ENCODE data around the gene STK11.
A peak's percentile ranks its signal among the peaks of the same experiment; 100 is the strongest.

STK11 gene

DNA sequence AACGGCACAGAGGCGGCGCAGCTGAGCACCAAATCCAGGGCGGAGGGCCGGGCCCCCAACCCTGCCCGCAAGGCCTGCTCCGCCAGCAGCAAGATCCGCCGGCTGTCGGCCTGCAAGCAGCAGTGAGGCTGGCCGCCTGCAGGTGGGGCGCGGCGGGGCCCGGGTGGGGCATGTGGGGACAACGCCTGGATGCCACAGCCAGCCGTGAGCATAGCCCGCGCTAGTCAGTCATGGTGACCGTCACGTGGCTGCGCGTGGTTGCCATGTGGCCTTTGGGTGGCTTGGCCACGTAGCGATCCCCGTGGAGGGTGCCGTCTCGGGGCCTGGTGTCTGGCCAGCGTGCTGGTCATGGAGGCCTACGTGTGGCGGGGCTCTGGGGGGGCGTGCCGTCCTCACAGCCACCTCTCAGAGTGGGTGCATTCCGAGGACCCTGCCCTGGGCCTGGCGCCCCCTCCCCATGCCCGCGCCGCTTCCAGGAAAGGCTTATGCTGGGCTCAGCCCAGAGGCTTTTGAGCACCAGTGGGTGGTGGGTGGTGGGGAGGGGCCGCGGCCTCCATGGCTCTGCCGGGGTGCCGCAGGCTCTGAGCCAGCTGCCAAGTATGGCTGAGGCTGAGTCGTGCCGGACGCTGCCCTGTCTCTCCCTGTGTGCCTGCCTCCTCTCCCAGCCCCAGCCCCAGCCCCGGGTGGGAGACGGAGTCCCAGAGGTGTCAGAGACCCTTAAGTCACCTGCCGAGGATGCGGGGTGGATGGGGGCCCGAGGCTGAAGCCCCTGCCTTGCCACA is 21.1 kb downstream of the STK11 start:
- no peak for DNase-seq

DNA sequence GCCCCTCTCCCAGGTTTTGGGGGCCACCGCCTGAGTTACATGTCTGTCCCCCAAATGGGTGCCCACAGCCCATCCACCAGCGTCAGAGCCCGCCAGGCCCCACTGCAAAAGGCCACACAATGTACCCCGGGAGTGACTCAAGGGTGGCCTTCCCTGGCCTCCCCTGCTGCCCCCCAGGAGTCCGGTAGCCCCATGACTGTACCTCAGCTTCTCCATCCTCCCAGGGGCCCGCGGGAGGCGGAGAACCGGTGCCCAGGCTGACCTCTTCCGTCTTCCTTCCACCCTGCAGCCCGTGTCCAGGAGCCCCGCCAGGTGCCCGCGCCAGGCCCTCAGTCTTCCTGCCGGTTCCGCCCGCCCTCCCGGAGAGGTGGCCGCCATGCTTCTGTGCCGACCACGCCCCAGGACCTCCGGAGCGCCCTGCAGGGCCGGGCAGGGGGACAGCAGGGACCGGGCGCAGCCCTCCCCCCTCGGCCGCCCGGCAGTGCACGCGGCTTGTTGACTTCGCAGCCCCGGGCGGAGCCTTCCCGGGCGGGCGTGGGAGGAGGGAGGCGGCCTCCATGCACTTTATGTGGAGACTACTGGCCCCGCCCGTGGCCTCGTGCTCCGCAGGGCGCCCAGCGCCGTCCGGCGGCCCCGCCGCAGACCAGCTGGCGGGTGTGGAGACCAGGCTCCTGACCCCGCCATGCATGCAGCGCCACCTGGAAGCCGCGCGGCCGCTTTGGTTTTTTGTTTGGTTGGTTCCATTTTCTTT is 21.9 kb downstream of the STK11 start:
- DNase-seq = no peak

DNA sequence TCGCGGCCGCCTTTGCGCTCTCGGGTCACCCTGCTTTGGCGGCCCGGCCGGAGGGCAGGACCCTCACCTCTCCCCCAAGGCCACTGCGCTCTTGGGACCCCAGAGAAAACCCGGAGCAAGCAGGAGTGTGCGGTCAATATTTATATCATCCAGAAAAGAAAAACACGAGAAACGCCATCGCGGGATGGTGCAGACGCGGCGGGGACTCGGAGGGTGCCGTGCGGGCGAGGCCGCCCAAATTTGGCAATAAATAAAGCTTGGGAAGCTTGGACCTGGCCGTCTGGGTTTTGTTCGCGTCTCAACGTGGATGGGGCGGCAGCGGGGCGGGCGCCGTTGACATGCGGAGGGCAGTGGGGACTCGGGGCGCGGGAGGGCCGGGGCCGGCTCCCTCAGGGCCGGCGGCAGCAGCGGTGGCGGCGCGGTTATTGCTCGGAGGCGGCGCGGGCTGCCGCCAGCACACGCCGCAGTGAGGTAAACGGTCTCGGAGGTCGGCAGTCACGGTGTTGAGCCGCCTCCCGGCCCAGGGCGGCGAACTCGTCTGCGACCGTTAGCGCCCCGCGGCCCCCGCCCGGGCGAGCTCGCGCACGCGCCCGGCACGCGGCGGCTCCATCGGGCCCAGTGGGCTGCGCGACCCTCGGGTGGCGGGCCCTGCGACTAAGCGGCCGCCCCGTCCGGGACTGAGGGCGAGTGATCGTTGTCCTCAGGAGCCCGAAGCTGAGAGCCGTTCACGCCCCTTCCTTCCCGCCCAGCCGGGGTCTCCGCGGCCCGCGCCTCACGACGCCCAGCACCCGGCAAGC is 22.8 kb downstream of the STK11 start:
- DNase-seq = no peak

DNA sequence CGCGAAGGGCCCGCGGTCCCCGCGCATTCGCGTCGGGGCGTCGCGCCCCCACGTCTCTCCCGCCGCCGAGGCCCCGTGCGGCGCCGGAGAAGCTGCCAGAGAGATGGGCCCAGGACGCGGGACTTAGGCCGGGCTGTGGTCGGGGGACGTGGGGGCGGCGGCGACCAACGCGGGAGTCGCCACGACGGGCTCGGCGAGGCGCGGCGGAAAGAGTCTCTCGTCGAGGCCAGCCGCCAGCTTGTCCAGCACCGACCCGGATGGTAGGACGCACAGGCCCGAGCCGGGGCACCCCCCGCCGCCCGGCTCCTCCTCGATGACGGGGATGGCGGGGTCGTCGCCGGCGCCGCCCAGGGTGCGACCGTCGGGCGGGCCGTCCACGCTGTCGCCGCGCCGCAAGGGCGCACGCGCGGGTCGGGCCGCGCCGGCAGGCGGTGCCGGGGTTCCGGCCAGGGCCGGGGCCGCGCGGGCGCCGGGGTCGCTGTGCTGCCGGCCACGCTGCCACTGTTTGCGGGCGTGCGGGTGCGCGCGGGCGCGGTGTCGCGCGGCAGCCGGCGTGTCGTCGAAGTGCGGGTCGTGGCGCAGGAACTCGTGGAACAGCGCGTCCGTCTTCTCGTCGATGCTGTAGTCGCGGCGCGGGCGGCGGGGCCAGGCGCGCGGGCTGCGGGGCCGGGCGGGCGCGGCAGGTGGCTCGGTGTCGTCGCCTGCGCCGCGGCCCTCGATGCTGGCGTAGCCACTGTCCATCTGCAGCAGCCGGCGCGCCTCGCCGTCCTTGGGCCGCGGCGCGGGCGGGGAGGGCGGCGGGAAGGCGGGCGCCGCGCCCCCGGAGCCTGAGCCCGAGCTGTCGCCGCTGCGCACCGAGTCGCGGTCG is 23.7 kb downstream of the STK11 start:
- no peak for DNase-seq

DNA sequence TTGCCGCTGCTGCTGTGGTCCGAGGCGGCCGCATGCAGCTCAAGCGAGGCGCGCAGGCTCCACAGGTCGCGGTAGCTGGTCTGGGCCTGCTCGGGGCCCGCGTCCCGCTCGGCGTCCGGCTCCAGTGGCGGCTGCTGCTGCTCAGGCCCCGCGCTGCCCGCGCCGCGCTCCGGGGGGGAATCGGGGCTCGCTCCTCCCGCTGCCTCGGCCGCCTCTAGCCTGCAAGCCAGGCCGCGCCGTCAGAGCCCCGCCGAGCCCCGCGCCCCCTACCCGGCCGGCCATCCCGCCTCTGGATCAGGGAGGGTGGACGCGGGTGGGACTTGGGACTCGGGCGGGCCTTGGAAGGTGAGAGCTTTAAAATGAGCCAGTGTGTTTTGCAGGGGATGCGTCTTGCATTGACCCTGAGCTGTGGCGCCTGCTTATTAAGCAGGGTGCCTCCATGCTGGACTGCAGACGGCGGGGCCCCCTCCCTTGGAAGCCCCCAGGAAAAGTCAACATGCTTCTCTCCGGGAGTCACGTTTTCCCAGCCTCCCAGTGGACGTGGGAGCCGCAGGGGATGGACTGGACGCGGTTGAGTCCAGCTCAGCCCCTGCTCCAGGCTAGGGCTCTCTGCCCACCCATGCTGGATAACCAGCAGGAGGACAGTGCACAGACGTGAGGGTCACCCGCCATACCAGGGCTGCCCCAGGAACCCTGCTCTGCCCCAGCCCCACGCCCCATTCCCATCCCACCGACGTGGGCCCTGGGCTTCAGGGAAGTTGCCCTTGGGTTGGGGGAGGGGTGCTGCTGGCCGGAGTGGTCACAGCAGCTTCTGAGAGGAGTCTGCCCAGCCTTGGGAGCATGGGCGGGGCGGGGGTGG is 24.6 kb downstream of the STK11 start:
- DNase-seq = no peak

DNA sequence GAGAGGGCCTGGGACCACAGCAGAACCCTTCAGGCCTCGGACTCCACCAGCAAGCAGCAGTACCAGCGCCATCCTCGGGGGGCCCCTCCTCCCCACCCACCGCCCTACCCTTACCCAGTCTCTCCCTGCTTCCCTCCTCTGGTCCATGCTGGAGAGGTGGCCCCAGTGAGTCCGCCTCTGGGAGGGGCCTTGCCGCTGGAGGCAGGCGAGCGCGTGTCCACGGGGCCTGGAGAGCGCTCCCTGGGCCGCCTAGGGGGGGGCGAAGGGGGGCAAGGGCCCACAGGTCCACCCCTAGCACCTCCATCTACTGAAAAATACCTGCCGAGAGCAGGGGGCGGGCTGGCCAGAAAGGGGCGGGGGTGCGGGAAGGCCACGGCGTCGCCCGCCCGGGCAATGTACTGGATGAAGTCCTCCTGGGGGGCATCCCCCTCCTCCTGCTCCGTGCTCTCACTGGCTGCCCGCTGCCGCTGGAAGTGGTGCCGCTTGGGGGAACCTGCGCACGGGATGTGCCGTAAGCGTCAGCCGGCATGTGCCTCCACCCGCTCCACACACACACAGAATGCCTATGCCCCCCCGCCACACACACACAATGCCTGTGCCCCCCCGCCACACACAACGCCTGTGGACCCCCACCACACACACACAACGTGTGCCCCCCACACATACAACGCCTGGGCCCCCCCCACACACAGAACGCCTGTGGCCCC is 25.4 kb downstream of the STK11 start:
- no peak for DNase-seq

DNA sequence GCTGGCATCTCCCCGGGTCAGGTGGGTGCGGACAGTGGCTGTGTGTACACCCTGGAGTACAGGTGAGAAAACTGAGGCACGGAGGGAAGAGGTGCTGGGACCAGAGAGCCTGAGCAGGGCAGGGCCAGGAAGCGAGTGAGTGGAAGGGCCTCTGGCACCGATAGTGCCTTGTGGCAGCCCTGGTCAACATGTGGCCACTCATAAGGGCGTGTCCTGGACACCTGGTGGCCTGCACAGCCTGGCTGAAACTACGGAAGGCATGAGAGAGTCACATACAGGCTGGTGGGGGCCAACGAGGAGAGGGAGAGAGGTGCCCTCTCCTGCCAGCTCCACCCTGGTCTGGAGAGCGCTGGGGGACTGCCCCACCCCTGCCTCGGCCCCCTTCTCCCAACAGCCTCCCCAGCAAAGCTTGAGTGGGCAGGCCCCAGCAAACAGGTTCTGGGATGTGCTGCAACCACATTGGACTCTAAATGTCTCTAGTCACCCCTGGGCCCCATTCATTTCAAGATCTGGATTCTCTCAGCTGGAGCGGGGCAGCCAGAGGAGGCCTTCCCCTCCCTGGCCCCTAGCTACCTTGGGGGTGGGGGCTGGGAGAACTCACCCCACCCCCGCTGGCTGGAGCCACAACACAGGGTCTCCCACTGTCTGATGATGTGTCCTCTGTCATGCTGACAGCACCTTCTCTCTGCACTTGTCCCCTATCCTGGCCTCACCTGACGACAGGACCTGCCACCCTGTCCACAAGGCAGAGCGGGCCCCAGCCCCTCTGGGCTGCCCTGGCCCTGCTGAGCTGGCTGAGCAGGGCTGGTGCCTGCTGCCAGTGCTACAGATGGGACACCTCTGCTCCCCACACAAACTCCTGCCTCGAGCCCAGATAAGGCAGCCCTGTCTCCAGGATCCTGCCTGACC is 26.4 kb downstream of the STK11 start:
- DNase-seq = no peak

DNA sequence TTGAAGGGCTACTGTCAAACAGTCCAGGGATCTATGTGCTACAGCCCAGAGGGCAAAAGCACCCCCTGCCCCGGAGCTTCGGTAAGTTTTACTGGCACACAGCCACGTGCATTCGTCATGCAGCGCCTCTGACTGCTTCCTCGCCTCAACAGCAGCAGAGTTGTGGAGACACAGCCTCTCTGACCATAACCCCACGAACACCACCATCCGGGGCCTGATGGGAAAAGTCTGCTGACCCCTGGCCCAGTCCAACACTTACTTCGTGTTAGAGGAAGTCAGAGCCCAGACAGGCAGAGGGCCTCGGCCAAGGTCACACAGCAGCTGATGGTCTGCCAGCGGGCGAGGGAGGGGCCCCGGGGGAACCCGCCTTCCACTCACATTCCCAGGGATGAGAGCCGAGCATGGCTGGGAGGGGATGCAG is 27.1 kb downstream of the STK11 start:
- no peak for DNase-seq

DNA sequence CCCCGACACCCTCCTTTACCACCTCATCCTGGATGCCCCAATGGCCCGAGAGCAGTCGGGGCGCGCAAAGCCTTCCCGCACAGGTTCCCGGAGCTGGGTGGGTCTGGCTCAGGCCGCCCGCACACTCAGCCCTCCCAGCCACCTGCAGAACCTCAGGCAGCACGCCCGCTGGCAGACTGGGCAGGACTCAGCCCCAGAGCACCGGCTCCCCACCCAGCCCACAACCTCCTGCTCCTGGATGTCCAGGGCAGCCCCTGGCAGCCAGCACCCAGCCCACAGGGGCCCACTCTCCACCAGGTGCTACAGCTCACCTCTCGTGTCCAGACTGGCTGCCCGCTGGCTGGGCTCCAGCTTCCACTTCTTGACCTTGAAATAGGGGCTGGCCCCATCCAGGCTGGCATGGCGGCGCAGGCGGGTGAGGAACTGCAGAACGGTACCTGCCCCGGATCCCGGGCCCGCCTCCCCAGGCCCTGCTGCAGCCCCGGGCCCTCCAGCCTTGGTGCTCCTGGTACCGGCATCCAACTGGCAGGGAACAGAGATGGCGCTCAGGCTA is 27.6 kb downstream of the STK11 start:
- no peak for DNase-seq

DNA sequence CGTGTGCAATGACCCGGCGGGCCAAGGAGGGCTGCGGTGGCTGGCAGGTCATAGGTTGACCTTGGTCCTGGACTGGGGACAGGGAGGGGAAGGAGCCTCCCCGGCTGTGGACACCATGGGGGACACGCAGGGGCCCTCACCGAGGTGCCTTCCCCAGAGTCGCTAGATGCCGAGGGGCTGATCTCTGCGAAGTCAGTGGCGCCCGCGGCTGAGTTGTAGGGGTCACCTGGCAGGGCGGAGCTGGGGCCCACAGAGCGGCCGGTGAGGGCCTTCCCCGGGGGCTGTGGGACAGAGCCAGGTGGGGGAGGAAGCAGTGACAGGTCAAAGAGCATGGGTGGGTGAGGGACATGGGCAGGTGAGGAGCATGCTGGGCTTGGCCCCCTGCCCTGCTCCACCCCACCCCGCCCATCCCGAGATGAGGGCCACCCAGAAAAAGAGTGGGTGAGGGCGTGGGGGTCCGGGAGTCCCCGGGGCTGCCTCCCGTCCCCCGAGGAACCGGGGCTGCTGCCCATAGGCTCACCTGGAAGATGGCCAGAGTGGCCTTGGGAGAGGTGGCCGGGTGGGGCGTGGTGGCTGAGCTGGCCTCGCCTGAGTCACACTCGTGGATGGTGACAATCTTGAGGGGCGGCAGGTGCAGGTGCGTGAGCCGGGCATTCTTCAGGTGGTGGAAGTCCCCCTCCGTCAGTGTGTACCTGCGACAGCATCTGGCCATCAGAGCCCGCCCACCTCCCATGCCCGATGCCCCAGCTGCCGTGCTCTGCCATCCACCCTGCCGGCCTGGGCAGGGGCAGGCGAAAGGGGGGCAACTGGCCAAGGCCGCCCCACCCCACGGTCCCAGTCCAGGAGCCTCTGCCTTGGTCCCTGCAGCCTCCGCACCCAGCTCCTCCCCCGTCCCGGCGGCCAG is 28.7 kb downstream of the STK11 start:
- DNase-seq = no peak

DNA sequence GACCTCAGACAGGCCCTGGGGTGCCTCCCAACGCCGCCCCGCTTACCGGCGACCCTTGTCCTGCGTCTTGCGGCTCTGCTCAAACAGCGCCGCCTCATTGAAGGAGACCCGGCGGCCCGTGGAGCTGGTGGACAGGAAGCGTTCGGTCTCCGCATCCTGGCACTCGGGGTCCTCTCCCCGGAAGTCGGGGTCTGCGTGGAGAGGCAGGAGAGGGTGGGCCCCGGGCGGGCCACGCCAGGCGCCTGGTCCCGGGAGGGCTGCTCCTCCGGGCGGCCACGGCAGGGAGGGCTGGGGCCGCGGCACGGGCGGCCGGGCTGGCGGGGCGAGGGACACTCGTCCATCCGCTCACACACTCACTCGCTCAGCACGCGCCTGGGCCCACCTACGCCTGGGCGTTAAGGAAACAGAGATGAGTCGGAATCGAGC is 29.4 kb downstream of the STK11 start:
- no peak for DNase-seq

DNA sequence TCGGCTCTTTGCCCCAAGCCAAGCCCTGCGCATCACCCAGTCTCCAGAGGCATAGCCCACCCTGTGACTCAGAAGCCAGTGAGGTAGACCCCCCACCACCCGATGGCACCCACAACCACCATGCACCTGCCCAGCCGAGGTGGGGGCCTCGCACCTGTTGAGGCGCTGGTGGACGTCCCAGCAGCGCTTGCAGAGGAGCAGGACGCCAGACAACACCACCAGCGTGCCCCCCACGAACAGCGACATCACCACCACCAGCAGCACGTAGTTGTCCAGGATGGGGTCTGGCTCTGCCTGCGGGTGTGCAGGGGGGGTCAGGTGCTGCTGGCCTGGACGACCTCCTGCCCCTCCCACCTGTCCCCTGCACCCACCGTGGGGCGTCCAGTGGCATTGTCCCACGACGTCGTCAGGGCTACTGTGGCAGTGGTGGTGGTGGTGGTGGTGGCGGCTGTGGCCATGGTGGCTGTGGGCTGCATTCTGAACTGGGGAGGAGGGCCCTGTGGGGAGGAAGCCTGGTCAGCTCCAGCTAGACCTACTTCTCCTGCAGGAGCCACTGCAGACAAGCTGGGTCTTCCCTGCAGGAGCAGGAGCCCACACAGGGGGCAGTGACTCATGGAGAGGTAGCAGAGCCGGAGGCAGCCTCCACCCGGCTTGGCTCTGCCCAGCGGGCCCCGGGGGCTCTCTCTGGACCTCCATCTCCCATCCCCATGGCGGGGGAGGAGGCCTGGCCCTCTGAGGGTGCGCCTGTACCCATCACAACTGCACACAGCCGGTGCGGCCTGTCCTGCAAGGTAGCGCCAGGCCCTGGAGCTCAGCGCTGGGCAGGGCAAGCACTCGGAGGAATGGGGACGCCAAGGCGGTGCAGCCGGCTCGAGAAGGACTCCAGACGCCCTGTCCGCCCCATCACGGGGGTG is 30.3 kb downstream of the STK11 start:
- peak; percentile 34 for DNase-seq

DNA sequence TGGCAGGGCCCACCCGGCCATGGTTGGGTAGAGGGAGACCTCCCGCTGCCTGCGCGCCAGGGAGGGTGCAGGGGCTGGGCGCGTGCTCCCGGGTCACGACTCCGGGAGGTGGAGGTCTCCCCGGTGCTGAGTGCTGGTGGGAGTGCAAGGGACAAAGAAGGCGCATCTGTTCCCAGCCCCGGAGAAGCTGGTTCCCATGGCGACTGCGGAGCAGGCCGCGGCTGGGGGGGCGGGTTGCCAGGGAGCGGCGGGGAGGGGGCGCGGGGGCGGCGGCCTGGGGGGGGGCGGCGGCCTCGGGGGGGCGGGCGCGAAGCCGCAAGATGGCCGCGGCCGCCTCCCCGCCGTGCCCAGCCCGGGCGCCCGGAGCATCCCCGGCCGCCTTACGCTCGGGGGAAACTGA is 31.0 kb downstream of the STK11 start:
- no peak for DNase-seq

DNA sequence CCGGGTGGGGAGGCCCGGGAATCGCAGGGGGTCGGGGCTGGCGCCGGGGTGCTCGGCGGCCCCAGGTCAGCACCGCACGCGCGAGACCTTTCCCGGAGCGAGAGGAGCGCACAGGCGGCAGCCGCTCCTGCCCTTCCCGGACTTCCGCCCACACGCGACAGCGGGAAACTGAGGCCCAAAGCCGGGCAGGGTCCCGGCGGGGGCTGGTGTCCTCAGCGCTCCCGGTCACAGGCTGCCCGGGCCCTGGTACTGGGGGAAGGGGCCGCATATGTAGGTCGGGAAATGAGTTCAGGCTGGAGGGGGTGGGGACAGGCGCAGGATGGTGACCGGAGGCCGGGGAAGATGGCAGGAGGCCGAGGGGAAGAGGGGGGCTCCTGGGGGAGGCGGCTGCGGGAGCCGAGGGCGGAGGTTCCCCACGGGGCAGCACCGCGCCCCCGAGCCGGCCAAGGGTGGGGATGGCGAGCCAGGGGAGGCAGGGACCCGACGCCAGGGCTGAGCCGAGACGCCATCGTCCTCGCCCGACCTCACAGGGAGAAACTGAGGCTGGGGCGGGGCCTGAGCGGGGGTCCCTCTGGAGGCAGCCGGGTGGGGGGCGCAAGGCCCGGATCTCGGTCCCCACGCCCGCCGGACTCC is 31.6 kb downstream of the STK11 start:
- no peak for DNase-seq

DNA sequence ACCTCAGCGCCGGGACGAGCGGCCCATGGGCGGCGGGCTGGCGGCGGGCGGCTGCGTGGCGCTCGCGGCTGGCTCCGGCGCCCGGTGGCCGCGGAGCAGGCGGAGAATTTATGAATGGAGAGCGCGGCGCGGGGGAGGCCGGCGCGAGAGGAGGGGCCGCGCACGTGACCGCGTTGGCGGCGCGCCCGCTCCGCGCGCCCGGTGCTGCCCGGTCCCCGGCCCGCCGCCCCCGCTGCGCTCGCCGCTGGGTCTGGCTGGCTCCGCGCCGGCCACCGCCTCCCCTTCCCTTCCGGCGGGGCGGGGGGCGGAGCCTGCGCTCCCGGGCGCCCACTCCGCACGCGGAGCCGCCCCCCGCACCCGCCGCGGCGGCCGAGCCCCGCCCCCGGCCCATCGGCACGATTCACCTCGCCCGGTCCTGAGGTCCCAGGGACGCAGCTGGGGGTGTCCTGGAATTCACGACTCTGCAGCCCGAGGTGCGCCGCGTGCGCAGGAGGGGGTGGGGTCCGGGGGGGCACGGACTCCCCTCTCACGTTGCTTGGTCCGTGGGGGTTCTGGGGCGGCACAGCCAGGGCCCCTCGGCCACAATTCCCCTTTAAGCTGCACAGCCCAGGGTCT is 32.3 kb downstream of the STK11 start, which contains the start of gene CBARP:
TSS of gene CBARP (minus strand) at position 252 of the 615 bp plus-strand sequence. CDS start 1,905 bp downstream, outside the sequence.
- no peak for DNase-seq

All from NCI-H226 (cell line).